ENCODE results near the gene TSPAN16. TPM values are rescaled to one million over a fixed set of nuclear protein-coding genes. Genes with fewer than 3 reads are reported as not detected.

Gene TSPAN16
- total and polyA plus RNA-seq, 2 experiments from 2014 or later: not detected

GRCh38 chr19:11323601-11324078 is 27.7 kb downstream of the TSPAN16 start:
- no peak overlapping the region for H3K4me3 ChIP-seq
- ATAC-seq (peak; percentile 54), DNase-seq (ENCODE audit: low spot score) (peak; percentile 57)
- H3K79me2 ChIP-seq (replicated peaks; ENCODE audit: insufficient read depth): no peaks in the 10 kb centered on the region
- no peaks in the 10 kb centered on the region for H3K9me3 Mint-ChIP-seq
- no peak overlapping the region; the same call in 1 of the 2 replicates for H3K27ac Mint-ChIP-seq
- H3K4me1 ChIP-seq (ENCODE audit: insufficient read depth): no peaks in the 10 kb centered on the region; the same call in 1 of the 2 replicates
- H3K27ac ChIP-seq (ENCODE audit: low read depth): no peak overlapping the region
- no peaks in the 10 kb centered on the region for H3K27me3 ChIP-seq (ENCODE audit: insufficient read depth)
- TF ChIP-seq STAT1 (IDR thresholded peaks at IDR 0.05; ENCODE audit: unreplicated experiment) (no peak), CTCF (conservative IDR thresholded peaks at IDR 0.05; ENCODE audit: low read depth in 2 of 2) (peak; percentile 36 to 44), ETS1 (IDR thresholded peaks at IDR 0.05) (no peak), NANOG (IDR thresholded peaks at IDR 0.05; ENCODE audit: borderline replicate concordance) (no peak), JUNB (IDR thresholded peaks at IDR 0.05; ENCODE audit: unreplicated experiment) (no peak), EZH2 (IDR thresholded peaks at IDR 0.05; ENCODE audit: low read depth, unreplicated experiment) (no peak), REST (IDR thresholded peaks at IDR 0.05; ENCODE audit: unreplicated experiment) (no peak), ZNF331 (CRISPR knock-in tag; IDR thresholded peaks at IDR 0.05; ENCODE audit: low read depth) (no peak)
- H3K9me2 ChIP-seq (ENCODE audit: insufficient read depth): no peaks in the 10 kb centered on the region
- no peak overlapping the region for H2AFZ ChIP-seq
- peaks cover 15% of the 10 kb centered on the region for H3K4me1 Mint-ChIP-seq
- peaks cover 10% of the 10 kb centered on the region for H3K27me3 Mint-ChIP-seq (ENCODE audit: insufficient read depth, low read depth, poor library complexity)
- no peaks in the 10 kb centered on the region; the same call in 1 of the 2 replicates for H3F3A ChIP-seq (replicated peaks; ENCODE audit: low read depth)
- H3K36me3 ChIP-seq (ENCODE audit: insufficient read depth): no peaks in the 10 kb centered on the region
- no peak overlapping the region for H3K4me3 Mint-ChIP-seq
- H3K36me3 Mint-ChIP-seq (ENCODE audit: low read depth): no peaks in the 10 kb centered on the region; the same call in 2 of the 3 replicates
- H4K20me1 ChIP-seq (replicated peaks; ENCODE audit: insufficient read depth): no peaks in the 10 kb centered on the region
- no peak overlapping the region for H3K4me2 ChIP-seq
